ENCODE data around the gene P2RX1. TPM values are rescaled to one million over a fixed set of nuclear protein-coding genes. Genes with fewer than 3 reads are reported as not detected.

Gene P2RX1
- total RNA-seq, 1 experiment from 2014 or later: not detected

DNA sequence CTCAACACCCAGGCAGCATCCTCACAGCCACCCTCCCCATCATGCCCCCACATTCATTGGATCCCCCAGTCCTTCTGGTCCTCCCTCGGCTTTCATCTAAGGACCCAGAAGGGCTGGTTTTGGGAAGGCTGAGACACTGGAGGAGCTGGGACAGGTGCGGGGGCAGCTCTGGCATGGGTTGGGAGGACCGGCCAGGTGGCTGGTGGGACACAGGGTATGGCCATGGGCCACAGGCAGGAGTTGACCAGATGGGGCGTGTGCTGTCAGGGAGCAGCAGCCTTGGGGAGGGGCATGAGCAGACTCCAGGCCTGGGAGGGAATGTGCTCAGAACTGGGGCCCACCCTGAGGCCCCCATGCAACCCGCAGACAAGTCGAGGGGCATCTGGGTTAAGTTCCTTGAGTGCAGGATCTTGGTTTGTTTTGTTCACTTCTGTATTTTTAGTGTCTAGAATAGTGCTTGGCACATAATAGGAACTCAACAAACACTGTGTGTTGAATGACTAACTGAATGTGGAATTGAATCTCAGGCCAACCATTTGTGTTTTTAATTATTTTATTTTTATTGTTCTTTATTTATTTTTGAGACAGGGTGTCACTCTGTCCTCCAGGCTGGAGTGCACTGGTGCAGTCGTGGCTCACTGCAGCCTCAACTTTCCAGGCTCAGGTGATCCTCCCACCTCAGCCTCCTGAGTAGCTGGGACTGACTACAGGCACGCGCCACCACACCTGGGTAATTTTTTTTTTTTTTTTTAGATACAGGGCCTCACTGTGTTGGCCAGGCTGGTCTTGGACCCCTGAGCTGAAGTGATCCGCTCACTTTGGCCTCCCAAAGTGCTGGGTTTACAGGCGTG is 5.6 kb downstream of the P2RX1 start:
- H4K5ac ChIP-seq (ENCODE audit: insufficient read length, low read depth, low read length): no peak overlapping the region
- H3K4me1 ChIP-seq (ENCODE audit: insufficient read depth, low read length): no peaks in the 10 kb centered on the region
- Mint-ChIP-seq H3K27me3 (ENCODE audit: low read depth) (peaks cover 6% of the 10 kb centered on the region; the same call in 1 of the 2 replicates), H3K4me3 (no peak overlapping the region), H3K36me3 (ENCODE audit: insufficient read depth in 1 of 3, low read depth in 3 of 3) (no peaks in the 10 kb centered on the region), H3K27ac (peak overlapping the region in 1 of 3 experiments; percentile 63; a peak in 1 of 7 replicates), H3K9me3 (peaks cover 0 to 3% of the 10 kb centered on the region in 2 experiments; a peak in 2 of 5 replicates), H3K4me1 (peaks cover 11 to 16% of the 10 kb centered on the region in 2 experiments)
- no peak overlapping the region for H2BK120ac ChIP-seq (ENCODE audit: low read depth, low read length, poor library complexity, severe bottlenecking)
- H3K79me2 ChIP-seq (ENCODE audit: insufficient read depth, low read length): no peaks in the 10 kb centered on the region
- H3K9me3 ChIP-seq (ENCODE audit: control insufficient read depth, low read depth, low read length): no peaks in the 10 kb centered on the region
- H3K23ac ChIP-seq (ENCODE audit: insufficient read length, low read depth, low read length): no peak overlapping the region
- TF ChIP-seq, protein P1, sequence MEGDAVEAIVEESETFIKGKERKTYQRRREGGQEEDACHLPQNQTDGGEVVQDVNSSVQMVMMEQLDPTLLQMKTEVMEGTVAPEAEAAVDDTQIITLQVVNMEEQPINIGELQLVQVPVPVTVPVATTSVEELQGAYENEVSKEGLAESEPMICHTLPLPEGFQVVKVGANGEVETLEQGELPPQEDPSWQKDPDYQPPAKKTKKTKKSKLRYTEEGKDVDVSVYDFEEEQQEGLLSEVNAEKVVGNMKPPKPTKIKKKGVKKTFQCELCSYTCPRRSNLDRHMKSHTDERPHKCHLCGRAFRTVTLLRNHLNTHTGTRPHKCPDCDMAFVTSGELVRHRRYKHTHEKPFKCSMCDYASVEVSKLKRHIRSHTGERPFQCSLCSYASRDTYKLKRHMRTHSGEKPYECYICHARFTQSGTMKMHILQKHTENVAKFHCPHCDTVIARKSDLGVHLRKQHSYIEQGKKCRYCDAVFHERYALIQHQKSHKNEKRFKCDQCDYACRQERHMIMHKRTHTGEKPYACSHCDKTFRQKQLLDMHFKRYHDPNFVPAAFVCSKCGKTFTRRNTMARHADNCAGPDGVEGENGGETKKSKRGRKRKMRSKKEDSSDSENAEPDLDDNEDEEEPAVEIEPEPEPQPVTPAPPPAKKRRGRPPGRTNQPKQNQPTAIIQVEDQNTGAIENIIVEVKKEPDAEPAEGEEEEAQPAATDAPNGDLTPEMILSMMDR (conservative IDR thresholded peaks at IDR 0.05): no peak
- no peak overlapping the region for H2BK20ac ChIP-seq (ENCODE audit: low read depth, low read length, poor library complexity, severe bottlenecking)
- no peak overlapping the region for H4K8ac ChIP-seq (replicated peaks; ENCODE audit: insufficient read length, low read depth, low read length)
- no peak overlapping the region for H3K9ac ChIP-seq (ENCODE audit: extremely low read depth, insufficient read length, low read length)
- H3K4me2 ChIP-seq (ENCODE audit: insufficient read depth, insufficient read length, low read length): no peak overlapping the region
- no peaks in the 10 kb centered on the region for H4K20me1 ChIP-seq (ENCODE audit: control insufficient read depth, insufficient read depth, insufficient read length)
- DNase-seq: no peak
- H3K4ac ChIP-seq (ENCODE audit: low read depth, low read length): no peak overlapping the region
- no peak overlapping the region for H2BK15ac ChIP-seq (ENCODE audit: low read depth, low read length)
- no peak overlapping the region for H3K56ac ChIP-seq (ENCODE audit: insufficient read length, low read depth, low read length)
- no peaks in the 10 kb centered on the region for H3K79me1 ChIP-seq (ENCODE audit: insufficient read depth, low read depth, low read length, poor library complexity, severe bottlenecking)
- no peak overlapping the region for H3T11ph ChIP-seq (ENCODE audit: low read length)
- no peak overlapping the region for H3K27ac ChIP-seq (ENCODE audit: insufficient read length, low read depth, low read length)
- H2AK5ac ChIP-seq (ENCODE audit: insufficient read length, low read length): no peak overlapping the region
- H2BK12ac ChIP-seq (ENCODE audit: insufficient read length, low read depth, low read length): no peak overlapping the region
- H2BK5ac ChIP-seq (ENCODE audit: insufficient read length, low read length): no peak overlapping the region
- H4K91ac ChIP-seq (ENCODE audit: insufficient read length, low read depth, low read length): no peak overlapping the region
- H3K14ac ChIP-seq (ENCODE audit: insufficient read depth, low read length): no peak overlapping the region
- no CpG with 5 or more reads among the region's 11 CpGs for WGBS (ENCODE audit: extremely low coverage, insufficient read length, low lambda C conversion rate)
- H3K18ac ChIP-seq (ENCODE audit: insufficient read length, low read depth, low read length): no peak overlapping the region
- no peak overlapping the region for H2AFZ ChIP-seq (ENCODE audit: low read length)
- H3K23me2 ChIP-seq (ENCODE audit: insufficient read length, low read depth, low read length, poor library complexity, severe bottlenecking): no peaks in the 10 kb centered on the region
- no peaks in the 10 kb centered on the region for H3K27me3 ChIP-seq (ENCODE audit: insufficient read depth, low read length)
